Measurements from ENCODE around the gene TAS2R14.

TAS2R14 gene

GRCh38 chr12:10904686-10905085, 34.4 kb downstream of the TAS2R14 start:
- no peak for DNase-seq

GRCh38 chr12:10901427-10901826, 37.6 kb downstream of the TAS2R14 start:
- no peak for DNase-seq

GRCh38 chr12:10900972-10901371, 38.1 kb downstream of the TAS2R14 start:
- no peak for DNase-seq

DNA sequence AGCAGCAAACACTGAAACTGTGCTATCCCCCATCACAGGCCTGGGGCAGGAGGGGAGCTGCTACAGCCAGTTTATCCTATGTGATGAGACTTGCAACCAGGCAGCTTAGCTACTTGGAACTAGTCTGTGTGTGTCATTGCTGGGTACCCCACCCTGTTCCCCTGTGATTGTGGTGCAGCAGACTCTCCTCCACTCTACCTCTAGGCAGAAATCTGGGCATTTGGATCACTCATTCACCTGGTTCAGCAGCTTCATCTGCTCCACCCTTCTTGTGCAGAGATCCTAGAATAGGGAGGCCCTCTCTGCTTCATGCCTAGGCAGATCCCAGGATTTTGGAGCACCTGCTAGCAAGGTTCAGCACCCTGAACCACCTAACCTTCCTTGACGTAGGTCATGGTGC, 38.5 kb downstream of the TAS2R14 start:
- DNase-seq: no peak

GRCh38 chr12:10896854-10897253, 42.2 kb downstream of the TAS2R14 start:
- no peak for DNase-seq

- DNase-seq: no peak
Observed at GRCh38 chr12:10891937-10892336, 47.1 kb downstream of the TAS2R14 start.

GRCh38 chr12:10889226-10889625, 49.8 kb downstream of the TAS2R14 start:
- DNase-seq: no peak

Data from activated CD4-positive, alpha-beta T cell treated with anti-CD3 and anti-CD28 coated beads, Interleukin-2, amount 50 U/mL, for 4 hours (primary cell).